HepG2 (cell line): ENCODE measurements around the gene DCAKD. TPM values are rescaled to one million over a fixed set of nuclear protein-coding genes. Genes with fewer than 3 reads are reported as not detected.

Experiments used
- CBX5 ChIP-seq: sonication (generic); formaldehyde crosslinking; IDR thresholded peaks from 2 replicates; pipeline ENCODE4 v1.4.0; 2020; ENCODE audit warnings: missing genetic modification reagents, borderline replicate concordance
- CCDC6 ChIP-seq: sonication (generic); formaldehyde crosslinking; IDR thresholded peaks from 2 replicates; pipeline ENCODE4 v1.8.1; 2022; ENCODE audit warnings: mild to moderate bottlenecking, missing genetic modification reagents, moderate library complexity
- FIP1L1 ChIP-seq: fragments of 200-400 bp; formaldehyde crosslinking; IDR thresholded peaks from 2 replicates; pipeline ENCODE4 v1.6.1; 2018; ENCODE audit warnings: low read depth, mild to moderate bottlenecking, low read length, moderate library complexity, borderline replicate concordance; ENCODE audit not compliant: insufficient read depth
- KDM4B ChIP-seq: sonication (generic); formaldehyde crosslinking; IDR thresholded peaks from 2 replicates; pipeline ENCODE4 v1.4.0; 2020; ENCODE audit warnings: missing genetic modification reagents
- KDM5B ChIP-seq: sonication (generic); formaldehyde crosslinking; IDR thresholded peaks from 2 replicates; pipeline ENCODE4 v1.4.0; 2020; ENCODE audit warnings: missing genetic modification reagents, mild to moderate bottlenecking, borderline replicate concordance
- MAFF ChIP-seq: IDR thresholded peaks from 2 replicates; pipeline ENCODE4 v1.6.1; 2011; ENCODE audit warnings: low read depth, low read length, improper control_type of control experiment
- NCOA5 ChIP-seq: sonication (generic); formaldehyde crosslinking; IDR thresholded peaks from 2 replicates; pipeline ENCODE4 v1.4.0; 2020; ENCODE audit warnings: missing genetic modification reagents
- PCBP2 ChIP-seq: fragments of 200-400 bp; formaldehyde crosslinking; optimal IDR thresholded peaks from 2 replicates; pipeline ENCODE3; 2018; ENCODE audit warnings: low read length, low read depth; ENCODE audit not compliant: poor library complexity, severe bottlenecking
- ZC3H13 ChIP-seq: sonication (generic); formaldehyde crosslinking; IDR thresholded peaks from 2 replicates; pipeline ENCODE4 v1.8.1; 2023; ENCODE audit warnings: mild to moderate bottlenecking, missing genetic modification reagents, moderate library complexity
- ZNF124 ChIP-seq: sonication (generic); formaldehyde crosslinking; IDR thresholded peaks from 2 replicates; pipeline ENCODE4 v1.4.0; 2020; ENCODE audit warnings: missing genetic modification reagents
- ZNF251 ChIP-seq: sonication (generic); formaldehyde crosslinking; IDR thresholded peaks from 2 replicates; pipeline ENCODE4 v1.9.0; 2021; ENCODE audit warnings: mild to moderate bottlenecking, missing genetic modification reagents
- ZNF496 ChIP-seq: sonication (generic); formaldehyde crosslinking; IDR thresholded peaks from 2 replicates; pipeline ENCODE4 v1.8.1; 2023; ENCODE audit warnings: mild to moderate bottlenecking, moderate library complexity, missing genetic modification reagents; ENCODE audit not compliant: insufficient replicate concordance
- ZNF619 ChIP-seq: sonication (generic); formaldehyde crosslinking; IDR thresholded peaks from 2 replicates; pipeline ENCODE4 v1.4.0; 2020; ENCODE audit warnings: mild to moderate bottlenecking, missing genetic modification reagents
- ZNF780A ChIP-seq: sonication (generic); formaldehyde crosslinking; IDR thresholded peaks from 2 replicates; pipeline ENCODE4 v1.8.0; 2022; ENCODE audit warnings: mild to moderate bottlenecking, missing genetic modification reagents, moderate library complexity
- polyA plus RNA-seq, 8 experiments: library from polyadenylated mRNA; depleted of rRNA in 3 of 8; stranded (reverse) in 7 of 8; unstranded in 1 of 8; fragments of >200 nt; fragmentation: Illumina TruSeq in 4 of 8; extraction: Trizol in 4 of 8; gene quantifications; 2 replicates each; pipeline versions ENCODE4 v1.2.1 to v1.2.3, GENCODE V29; 2011 to 2016; ENCODE audit warnings: low read depth in 4 of 8, missing spikeins in 1 of 8, mixed read lengths in 1 of 8; ENCODE audit not compliant: insufficient read depth in 1 of 8
- total RNA-seq, 5 experiments: library from RNA; depleted of rRNA; stranded (reverse); fragments of >200 nt; fragmentation: Illumina TruSeq; extraction: Trizol; gene quantifications; 2 replicates each; pipeline ENCODE4 v1.2.3, GENCODE V29; 2016; ENCODE audit warnings: low read depth in 1 of 5
- TF ChIP-seq, protein P1 (sequence below): sonication (generic); formaldehyde crosslinking; conservative IDR thresholded peaks from 2 replicates; pipeline ENCODE4 v1.4.0; 2020; ENCODE audit warnings: mild to moderate bottlenecking, missing genetic modification reagents, moderate library complexity
- TF ChIP-seq, protein P2 (sequence below): sonication (generic); formaldehyde crosslinking; IDR thresholded peaks from 2 replicates; pipeline ENCODE4 v1.4.0; 2020; ENCODE audit warnings: missing genetic modification reagents
- TF ChIP-seq, protein P3 (sequence below): sonication (generic); formaldehyde crosslinking; IDR thresholded peaks from 2 replicates; pipeline ENCODE4 v1.9.0; 2022; ENCODE audit warnings: missing genetic modification reagents, mild to moderate bottlenecking, borderline replicate concordance
- TF ChIP-seq, protein P4 (sequence below): IDR thresholded peaks from 2 replicates; pipeline ENCODE4 v1.6.1; 2016; ENCODE audit warnings: low read depth, borderline replicate concordance

The DCAKD gene
- total and polyA plus RNA-seq, 2 of the 13 experiments (the other 11 are each of a cell fraction or from before 2014, with no cell fraction given): 25.9 to 29.2 TPM

DNA sequence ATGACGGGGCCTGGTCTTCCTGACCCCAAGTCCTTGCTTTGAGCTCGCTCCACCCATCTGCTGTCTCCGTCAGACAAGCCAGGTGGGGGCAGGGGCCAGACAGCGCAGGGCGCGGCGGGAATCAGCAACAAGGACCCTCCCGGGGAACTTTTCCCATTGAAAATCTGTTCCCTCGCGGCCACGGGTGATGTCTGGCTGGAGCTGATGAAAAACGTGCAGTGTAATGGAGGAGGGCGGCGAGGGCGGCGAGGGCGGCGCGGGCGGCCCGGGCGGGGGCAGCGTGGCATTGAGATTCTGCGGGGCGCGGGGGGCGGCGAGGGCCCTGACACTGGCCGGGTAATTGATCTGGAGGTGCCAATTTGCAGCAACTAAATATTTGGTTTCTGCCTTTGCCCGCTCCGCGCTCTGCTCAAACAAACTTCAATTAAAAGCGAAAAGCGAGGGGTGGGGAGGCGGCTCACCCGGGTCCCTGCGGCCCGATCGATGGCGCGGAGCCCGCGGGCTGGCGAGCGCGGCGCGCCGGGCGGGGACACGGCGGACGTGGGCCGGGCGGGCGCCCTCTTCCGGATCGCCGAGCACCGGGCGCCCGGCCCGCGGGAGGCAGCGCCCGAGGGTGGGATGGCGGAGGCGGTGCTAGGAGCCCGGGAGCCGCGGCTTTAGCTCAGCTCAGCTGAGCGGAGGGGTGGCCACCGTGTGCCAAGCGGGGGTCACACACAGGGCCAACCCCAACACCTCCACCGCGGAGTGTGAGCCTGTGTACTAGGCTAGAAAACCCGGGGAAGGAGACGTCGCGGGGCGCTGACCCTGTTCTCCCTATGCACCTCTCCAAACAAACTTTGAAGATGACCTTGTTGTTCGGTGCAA lies 32.4 kb downstream of the DCAKD start (continued):
- TF ChIP-seq, protein P1, sequence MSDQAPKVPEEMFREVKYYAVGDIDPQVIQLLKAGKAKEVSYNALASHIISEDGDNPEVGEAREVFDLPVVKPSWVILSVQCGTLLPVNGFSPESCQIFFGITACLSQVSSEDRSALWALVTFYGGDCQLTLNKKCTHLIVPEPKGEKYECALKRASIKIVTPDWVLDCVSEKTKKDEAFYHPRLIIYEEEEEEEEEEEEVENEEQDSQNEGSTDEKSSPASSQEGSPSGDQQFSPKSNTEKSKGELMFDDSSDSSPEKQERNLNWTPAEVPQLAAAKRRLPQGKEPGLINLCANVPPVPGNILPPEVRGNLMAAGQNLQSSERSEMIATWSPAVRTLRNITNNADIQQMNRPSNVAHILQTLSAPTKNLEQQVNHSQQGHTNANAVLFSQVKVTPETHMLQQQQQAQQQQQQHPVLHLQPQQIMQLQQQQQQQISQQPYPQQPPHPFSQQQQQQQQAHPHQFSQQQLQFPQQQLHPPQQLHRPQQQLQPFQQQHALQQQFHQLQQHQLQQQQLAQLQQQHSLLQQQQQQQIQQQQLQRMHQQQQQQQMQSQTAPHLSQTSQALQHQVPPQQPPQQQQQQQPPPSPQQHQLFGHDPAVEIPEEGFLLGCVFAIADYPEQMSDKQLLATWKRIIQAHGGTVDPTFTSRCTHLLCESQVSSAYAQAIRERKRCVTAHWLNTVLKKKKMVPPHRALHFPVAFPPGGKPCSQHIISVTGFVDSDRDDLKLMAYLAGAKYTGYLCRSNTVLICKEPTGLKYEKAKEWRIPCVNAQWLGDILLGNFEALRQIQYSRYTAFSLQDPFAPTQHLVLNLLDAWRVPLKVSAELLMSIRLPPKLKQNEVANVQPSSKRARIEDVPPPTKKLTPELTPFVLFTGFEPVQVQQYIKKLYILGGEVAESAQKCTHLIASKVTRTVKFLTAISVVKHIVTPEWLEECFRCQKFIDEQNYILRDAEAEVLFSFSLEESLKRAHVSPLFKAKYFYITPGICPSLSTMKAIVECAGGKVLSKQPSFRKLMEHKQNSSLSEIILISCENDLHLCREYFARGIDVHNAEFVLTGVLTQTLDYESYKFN: no peak
- TF ChIP-seq NCOA5 (CRISPR knock-in tag): no peak
- no peak for TF ChIP-seq CBX5 (CRISPR knock-in tag)
- no peak for TF ChIP-seq ZC3H13 (CRISPR knock-in tag)
- no peak for TF ChIP-seq ZNF780A (CRISPR knock-in tag)
- TF ChIP-seq KDM4B (CRISPR knock-in tag): no peak
- TF ChIP-seq MAFF: no peak
- peak; percentile 68 for TF ChIP-seq KDM5B (CRISPR knock-in tag)
- no peak for TF ChIP-seq PCBP2
- TF ChIP-seq, protein P2, sequence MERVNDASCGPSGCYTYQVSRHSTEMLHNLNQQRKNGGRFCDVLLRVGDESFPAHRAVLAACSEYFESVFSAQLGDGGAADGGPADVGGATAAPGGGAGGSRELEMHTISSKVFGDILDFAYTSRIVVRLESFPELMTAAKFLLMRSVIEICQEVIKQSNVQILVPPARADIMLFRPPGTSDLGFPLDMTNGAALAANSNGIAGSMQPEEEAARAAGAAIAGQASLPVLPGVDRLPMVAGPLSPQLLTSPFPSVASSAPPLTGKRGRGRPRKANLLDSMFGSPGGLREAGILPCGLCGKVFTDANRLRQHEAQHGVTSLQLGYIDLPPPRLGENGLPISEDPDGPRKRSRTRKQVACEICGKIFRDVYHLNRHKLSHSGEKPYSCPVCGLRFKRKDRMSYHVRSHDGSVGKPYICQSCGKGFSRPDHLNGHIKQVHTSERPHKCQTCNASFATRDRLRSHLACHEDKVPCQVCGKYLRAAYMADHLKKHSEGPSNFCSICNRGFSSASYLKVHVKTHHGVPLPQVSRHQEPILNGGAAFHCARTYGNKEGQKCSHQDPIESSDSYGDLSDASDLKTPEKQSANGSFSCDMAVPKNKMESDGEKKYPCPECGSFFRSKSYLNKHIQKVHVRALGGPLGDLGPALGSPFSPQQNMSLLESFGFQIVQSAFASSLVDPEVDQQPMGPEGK (CRISPR knock-in tag): no peak; the same call in 1 of the 2 replicates
- no peak for TF ChIP-seq ZNF619 (CRISPR knock-in tag)
- TF ChIP-seq ZNF251: no peak
- no peak for TF ChIP-seq ZNF124 (CRISPR knock-in tag)
- TF ChIP-seq, protein P3, sequence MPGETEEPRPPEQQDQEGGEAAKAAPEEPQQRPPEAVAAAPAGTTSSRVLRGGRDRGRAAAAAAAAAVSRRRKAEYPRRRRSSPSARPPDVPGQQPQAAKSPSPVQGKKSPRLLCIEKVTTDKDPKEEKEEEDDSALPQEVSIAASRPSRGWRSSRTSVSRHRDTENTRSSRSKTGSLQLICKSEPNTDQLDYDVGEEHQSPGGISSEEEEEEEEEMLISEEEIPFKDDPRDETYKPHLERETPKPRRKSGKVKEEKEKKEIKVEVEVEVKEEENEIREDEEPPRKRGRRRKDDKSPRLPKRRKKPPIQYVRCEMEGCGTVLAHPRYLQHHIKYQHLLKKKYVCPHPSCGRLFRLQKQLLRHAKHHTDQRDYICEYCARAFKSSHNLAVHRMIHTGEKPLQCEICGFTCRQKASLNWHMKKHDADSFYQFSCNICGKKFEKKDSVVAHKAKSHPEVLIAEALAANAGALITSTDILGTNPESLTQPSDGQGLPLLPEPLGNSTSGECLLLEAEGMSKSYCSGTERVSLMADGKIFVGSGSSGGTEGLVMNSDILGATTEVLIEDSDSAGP (CRISPR knock-in tag): no peak; the same call in 1 of the 2 replicates
- no peak for TF ChIP-seq ZNF496 (CRISPR knock-in tag)
- no peak for TF ChIP-seq FIP1L1
- TF ChIP-seq, protein P4, sequence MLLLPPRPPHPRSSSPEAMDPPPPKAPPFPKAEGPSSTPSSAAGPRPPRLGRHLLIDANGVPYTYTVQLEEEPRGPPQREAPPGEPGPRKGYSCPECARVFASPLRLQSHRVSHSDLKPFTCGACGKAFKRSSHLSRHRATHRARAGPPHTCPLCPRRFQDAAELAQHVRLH: no peak
- TF ChIP-seq CCDC6 (CRISPR knock-in tag): peak; percentile 89; the same call in 1 of the 2 replicates
